HG02678 (cell line): ENCODE measurements around the gene LMOD1.
"Not testable (repeated sequence)": the region's sequence is repeated elsewhere in the genome, so short reads cannot be mapped to it uniquely, and the experiment has no call there.

Experiments
- ATAC-seq: cut with Tn5 transposase; IDR thresholded peaks from one replicate; pipeline ENCODE4 v1.9.1; 2021; ENCODE audit warnings: mild to moderate bottlenecking, moderate library complexity; ENCODE audit not compliant: unreplicated experiment

Gene LMOD1

DNA sequence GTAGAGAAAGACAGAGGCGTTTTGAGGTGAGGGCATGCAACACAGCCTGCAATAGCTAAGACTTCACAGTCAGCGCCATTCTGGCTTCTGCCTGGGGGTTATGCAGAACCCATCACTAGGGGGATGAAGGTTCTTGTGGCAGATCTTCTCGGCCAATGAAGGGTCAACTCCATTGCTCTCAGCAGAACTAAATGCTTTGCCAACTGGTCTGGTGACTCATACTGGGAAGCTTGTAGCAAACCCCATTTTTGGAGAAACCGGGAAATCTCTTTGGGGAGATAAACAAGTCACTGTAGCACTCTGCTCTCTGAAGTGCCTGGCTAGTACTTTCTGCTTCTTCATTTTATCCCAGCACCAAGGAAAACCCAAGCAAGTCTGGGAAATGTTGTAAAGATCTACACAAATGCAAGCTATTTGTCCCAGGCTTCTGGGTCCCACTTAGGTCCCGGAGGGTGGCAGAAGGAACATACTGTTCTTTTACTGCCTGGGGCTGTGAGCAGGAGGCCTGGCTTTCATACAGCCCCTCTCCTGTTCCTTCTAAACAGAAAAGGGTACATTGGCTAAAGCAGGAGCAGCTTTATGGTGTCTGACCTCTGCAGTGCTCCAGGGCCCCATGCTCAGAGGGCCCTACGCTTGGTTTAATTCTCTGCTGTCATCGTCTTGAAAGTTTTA is 28.9 kb downstream of the LMOD1 start:
- ATAC-seq: no peak

DNA sequence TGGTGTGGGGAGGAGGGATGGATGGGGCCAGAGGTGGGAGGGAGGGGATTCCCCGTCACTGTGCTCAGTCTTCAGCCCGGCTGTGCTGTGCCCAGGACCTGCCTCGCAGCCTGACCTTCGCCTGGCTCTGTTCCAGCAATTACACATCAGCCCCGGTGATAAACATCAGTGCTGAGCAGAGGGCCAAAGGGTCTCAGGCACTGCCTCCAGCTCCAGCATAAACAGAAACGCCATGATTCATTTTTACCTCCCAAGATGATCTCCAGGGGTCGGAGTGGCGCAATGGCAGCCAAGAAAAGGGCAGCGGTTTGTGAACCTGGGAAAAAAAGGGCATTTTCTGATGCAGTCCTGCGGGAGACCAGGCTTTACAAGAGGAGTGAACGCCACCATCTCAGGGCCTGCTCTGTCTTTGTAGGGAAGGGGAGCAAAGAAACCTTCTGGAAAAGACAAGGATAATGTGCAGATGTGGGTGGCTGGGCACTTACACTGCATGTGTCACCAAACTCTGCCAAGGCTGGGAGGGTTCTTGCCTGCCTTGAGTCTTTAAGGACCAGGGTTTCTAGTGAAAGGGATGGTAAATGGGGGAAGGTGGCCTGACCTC is 29.6 kb downstream of the LMOD1 start:
- ATAC-seq: no peak

DNA sequence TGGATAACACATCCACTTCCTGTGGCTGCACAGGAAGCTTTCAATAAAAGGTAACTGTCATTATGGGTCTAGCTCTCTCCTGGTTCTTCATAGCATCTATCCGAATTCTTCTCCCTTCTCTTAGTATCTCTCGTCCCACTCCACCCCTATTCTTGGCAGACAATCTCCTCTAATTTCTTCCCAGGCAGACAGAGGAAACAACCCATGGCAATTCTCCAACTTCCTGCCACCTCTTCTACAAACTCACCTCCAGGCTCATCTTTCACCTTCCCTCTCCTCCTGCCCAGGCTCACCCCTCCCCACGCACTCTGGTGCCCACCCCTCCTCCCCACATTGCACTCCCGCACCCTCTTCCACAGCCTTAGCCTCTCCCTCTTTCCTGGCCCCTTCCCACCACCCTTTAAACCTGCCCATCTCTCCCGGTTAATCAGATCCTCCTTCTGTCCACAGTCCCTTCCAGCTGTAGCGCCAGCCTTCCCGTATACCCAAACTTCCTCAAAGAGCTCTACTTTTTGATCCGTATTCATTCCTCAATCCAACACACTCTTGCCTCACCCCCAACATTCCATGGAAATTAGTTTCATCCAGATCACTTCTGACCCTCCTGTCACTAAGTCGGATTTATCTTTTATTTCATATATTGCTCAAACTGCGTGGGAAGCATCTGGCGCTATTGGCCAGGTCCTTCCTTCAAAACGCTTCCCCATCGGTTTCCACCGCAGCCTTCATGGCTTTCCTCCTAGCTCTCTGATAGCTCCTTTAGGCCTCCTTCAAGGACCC is 31.7 kb downstream of the LMOD1 start:
- ATAC-seq: no peak

DNA sequence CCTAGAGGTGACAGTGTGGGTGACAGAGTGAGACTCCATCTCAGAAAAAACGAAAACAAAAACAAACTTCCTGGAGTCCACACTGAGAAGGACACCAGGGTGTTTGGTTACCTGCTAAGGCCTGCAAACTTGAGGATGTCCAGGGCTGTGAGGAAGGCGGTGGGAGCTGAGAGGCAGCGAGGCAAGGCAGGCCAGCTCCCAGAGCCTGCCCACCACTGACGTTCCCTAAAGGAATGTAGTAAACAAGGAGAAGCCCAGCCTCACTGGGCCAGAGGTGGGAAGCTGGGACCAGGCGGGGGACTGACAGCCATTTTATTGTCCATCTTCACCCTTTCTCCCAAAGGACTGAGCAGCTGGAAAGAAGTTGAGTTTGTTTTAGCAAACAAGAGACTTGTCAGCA is 33.5 kb downstream of the LMOD1 start:
- ATAC-seq: no peak

DNA sequence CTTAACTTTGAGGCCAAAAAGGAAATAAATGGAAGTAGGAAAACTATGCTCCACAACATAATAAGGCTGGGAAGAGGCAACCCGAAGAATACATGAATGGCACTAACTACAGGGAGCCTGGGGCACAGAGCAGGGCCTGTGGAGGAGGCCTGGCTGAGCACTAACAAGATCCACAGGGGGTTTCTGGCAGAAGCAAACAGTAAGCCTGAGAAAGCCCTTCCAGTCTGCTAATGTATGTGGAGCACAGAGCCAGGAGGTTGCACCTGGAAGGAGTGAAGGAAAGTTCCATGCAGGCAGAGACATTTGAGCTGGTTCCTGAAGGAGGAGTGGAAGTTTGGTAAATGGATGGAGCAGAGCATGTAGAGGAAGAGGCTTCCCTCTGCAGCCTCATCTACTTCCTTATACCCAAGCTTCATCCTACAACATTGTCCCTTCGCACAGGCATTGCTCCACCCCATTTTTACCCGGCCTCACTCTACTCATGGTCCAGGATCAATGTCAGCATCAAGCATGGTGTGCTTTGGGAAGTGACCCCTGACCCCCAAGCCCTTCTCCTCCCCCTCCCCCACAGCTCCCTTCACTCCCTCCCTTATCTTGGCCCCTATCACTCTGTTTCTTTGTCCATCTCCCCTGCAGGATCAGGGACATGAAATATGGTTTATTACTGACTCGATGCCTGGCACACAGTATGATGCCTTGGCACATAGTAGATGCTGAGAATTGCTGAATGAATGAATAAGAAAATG is 34.3 kb downstream of the LMOD1 start:
- no peak for ATAC-seq

DNA sequence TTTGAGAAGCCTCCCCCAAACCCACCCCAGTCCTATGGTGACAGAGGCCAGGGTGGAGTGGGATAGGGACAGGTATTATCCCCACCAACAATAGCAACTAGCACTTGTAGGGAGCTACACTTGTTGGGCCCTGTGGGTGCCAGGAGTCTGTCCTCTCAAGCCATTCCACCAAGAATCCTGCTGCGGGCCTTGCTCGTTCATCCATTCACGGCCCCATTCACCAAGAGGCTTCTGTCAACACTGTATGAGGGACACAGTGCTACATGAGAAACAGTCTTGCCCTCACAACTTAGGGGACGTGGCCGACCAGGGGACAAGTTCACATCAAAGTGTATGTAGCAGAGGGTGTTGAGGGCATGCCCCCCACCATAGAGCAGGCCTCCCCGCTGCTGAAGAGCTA is 38.7 kb downstream of the LMOD1 start:
- no peak for ATAC-seq

DNA sequence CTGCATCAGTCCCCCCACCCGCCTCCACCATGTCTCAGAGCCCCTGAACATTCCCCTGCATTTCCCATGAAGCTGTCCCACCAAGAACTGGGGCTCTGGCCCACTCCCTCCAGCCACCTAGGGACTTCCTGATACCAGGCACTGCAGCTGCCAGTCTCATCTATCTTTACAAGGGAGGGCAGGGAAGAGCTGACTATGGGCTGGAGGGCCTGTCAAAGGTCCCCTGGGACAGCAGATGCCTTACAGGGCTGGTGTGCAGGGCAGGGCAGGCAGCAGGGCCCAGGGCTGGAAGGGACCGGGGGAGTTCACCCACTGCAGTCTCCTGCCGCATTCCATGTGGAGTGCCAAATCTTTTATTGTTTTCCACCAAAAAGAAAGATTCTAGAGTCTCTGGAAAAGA is 40.0 kb downstream of the LMOD1 start:
- no peak for ATAC-seq

DNA sequence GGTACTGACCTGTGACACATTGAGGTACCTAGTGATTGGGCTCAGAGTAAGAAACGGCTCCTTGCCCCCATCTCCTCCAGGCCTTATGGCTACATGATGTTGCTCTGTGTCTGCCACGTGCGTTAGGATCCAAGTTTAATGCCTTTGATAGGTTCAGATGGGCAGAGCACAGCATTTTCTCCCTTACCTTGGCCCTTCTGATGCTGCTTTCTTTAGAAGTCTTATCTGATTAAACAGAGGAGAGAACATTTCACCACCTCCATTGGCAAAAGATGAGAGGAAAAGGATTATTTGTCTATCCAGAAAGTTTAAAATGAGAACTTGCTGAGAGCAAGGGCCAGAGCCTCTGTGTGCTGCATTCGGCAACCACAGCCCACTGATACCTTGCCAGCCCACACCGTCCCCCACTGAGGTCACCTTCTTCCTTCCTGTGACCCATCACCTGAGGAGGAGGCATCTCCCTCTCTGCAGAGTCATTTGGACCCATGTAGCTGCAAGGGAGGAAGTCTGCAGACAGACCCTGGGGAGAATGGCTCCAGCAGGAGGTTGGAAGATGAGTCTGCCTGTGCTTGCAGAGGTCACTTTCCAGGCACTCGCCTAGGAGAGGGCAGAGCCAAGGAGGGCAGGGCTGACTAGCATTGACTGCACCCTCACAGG is 41.0 kb downstream of the LMOD1 start:
- ATAC-seq: no peak

DNA sequence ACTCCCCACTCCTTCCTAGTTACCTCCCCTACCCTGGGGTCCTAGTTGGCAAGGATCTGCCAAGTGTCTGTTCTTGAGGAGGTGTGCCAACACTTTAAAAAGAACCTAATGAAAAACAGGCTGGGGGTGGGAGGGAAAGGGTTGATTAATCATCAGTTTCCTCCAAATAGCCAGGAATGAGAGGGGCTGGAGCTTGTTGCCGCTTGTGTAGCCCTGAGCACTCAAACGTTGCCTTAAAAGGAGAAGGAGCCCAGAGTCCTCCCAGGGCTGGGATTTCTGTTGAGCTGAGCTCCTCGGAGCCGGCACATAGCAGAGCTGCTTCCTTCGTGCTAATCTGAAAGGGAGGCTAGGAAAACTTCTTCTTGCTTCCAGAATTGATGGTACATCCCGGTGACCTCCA is 41.8 kb downstream of the LMOD1 start:
- ATAC-seq: no peak

DNA sequence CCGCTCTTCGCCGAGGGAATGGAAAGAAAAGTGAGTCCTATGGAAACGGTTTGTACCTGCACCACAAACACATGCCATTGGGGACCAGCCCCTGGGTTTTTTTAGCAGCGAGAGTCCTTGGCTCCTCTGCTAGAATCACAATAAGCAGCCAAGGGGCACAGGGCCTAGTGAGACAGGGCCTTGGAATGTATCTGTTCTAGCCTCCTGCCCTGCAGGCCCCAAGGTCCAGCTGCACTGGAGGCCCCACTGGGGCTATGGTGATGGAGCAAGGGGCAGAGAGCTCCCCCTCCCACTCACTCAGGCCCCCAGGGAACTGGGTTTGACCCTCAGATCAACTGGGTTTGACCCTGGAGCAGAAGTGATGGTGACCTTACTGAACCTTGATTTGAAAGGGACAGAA is 43.2 kb downstream of the LMOD1 start:
- ATAC-seq: no peak

DNA sequence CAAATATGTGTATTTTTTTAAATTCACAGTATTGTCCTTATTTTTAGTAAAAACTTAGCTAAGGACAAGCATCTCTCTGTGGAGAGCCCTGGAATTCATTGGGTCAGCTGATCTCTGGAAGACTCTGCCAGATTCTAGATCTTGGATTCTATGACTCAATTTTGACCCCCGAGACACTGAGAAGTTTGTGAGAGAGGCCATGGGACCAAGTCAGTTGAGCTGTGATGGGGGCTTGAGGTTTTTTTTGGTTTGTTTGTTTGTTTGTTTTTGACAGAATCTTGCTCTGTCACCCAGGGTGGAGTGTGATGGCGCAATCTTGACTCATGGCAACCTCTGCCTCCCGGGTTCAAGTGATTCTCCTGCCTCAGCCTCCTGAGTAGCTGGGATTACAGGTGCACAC is 44.1 kb downstream of the LMOD1 start:
- no peak for ATAC-seq

DNA sequence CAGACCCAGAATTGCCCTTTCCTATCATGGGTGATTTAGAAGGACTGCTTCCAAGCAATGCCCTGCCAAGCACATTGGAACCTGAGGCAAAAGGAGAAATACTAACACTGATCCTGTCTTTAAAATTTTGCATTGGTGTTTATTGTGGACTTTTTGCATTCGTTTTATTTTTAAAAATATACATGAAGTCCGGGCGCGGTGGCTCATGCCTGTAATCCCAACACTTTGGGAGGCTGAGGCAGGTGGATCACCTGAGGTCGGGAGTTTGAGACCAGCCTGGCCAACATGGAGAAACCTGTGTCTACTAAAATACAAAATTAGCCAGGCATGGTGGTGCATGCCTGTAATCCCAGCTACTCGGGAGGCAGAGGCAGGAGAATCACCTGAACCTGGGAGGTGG is 45.3 kb downstream of the LMOD1 start:
- ATAC-seq: not testable (repeated sequence)

DNA sequence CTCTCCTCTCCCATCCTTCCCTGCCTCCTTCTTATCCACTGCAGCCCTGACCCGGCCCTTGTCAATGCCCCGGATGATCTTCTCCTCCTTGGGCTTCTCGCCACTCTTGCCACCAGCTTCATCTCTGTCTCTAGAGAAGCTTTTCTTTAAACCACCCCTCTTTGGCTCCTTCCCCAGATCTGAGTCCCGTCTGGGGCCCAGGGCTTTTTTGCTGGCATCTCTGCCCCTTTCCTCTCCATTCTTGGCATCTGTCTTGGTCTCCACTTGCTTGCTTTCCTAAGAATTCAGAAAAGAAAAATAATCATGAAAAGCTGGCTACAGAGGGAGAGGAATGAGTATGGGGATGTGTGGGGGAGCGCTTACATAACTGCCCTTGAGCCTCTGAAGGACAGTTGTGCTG is 45.9 kb downstream of the LMOD1 start:
- ATAC-seq: no peak

DNA sequence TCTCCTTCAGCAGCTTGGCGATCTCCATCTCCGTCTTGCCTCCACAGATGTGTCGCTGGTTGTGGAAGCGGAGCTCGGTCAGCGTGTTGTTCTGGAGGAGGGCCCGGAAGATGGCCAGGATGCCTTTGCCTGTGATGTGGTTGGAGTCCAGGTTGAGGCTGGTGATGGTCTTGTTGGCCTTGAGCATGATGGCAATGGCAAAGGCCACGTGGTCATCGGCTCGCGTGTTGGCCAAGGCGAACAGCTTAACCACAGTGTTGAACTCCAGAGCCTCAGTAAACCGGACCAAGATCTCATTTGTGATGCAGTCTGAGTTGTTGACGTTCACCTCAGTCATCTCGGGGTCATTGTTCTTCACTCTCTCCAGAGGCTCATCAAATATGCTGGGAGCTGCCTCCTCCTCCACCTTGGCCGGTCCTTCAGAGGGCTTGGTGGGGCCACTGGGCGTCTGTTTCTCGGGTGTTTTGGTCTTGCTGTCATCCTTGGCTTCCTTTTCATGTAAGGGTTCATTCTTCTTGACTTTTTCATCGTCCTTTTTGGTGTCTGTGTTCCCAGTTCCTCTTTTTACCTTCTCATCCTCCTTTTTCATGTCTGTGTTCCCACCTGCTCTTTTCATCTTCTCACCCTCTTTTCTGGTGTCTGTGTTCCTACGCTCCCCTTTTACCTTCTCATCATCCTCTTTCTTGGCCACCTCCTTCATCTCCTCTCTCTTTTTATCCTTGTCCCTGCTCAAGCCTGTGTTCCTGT is 46.5 kb downstream of the LMOD1 start:
- no peak for ATAC-seq

DNA sequence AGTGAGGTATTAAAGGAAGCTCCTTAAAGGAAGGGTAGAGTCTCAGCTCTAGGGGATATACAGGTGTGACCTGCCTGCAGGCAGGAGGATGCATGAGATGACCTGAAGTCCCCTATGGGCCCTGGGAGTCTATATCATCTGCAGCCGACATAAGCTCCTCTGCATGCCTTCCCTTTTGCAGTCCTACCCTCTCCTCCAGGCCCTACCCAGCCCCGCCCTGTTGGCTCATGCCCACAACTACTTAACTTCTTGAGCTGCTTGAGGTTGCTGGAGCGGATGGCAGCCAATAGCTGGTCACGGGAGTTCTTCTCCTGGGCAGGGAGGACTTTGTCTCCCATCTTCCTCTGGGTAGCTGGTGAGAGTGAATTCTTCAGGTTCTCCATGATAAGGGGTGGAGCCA is 47.4 kb downstream of the LMOD1 start:
- no peak for ATAC-seq

DNA sequence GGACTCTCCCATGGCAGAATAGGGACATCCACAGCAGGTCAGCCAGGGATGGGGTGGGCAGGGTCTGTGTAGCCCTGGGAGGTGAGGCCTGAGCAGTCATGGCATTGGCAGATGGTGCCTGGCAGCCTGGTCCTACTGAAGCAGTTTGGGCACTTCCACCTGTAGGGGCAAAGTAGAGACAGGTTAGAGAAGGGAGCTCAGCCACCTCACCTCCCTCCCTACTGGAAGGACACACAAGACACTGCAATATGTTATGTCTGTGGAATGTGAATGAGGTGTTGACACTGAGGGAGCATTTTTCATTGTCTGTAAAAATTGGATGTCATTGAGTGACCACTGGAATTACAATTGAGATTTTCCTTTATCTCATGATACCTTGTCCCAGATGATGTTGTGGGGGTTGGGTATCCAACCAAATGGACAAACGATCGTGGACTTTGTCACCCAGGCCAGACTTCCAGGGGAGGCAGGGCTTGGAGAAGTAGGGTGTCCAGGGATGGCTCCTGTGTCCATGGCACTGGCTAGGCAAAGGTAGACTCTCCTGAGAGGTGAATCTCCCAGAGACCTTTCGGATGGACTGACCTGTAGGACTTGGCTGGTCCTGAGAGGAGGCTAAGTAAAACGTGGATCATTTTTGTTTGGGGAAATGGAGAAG is 48.0 kb downstream of the LMOD1 start:
- no peak for ATAC-seq

DNA sequence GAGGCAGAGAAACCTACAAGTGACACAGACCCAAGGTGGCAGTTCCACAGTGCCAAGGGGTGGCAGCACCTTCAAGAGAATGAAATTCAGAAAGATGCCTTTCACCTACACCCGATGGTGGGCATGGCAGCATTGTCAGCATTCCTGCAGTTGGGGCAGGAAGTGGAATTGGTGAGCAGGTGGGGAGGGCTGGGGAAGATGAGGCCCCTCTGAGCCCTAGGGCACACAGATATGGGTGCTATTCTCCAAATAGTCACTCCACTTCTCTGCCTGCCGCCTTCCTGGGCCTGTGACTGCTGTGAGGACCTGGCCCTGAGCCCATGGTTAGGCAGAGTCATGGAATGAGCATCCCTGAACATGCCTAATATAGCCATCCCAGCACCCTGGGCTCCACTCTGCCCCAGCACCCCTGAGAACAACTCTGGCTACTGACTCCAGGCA is 49.4 kb downstream of the LMOD1 start:
- ATAC-seq: no peak

DNA sequence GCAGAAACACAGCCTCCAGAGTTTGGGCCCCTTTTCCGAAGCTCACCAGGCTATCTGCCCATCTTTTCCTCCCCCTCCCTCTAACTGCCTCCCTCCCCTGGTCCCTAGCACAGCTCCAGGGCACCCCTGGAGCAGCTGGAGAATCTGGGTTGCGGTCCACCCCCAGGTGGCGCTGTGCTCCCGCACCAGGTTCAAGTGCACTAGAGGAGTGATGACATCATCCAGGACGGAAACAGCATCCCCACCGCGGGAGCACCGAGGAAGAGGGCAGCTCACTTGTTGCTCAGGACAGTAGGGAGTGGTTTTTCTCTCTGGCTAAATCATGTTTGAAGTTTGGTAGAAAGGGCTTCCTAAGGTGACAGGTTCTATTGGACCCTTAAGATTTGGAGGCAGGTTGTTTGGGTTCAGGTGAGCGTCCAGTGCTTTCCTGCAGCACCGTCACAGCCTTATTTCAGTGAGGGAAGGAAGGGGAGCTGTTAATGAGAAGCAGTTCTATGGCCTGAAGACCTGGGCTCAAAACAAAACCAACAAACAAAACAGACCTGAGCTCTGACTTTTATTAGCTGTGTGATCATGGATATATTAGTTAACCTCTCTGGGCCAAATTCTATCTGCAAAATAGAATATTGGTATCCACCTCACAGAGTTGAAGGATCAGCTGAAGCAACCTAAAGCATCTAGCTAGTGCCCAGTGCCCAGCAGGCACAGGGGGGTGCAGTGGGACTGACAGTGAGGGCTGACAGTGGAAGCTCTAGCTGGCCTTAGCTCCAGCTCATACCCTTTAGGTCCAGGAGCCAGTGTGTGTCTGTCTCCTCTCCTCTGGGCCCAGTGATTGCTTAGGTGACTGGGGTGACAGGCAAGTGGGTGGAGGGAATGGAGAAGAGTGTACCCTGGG is 50.2 kb downstream of the LMOD1 start:
- peak; percentile 80 for ATAC-seq
